Type B pancreatic cell (in vitro differentiated cells): Measurements from ENCODE around the gene PAK6. TPM values are rescaled to one million over a fixed set of nuclear protein-coding genes. Genes with fewer than 3 reads are reported as not detected.

Source experiments
- DNase-seq: peaks from one replicate; pipeline ENCODE4 v3.0.0; 2021; ENCODE audit warnings: mixed read lengths; ENCODE audit not compliant: unreplicated experiment; ENCODE audit errors: extremely low spot score
- H3K27ac Mint-ChIP-seq: 2 replicates; pipeline ENCODE4 v1.8.0; 2021; ENCODE audit warnings: mild to moderate bottlenecking, mixed read lengths
- H3K27me3 Mint-ChIP-seq: 2 replicates; pipeline ENCODE4 v1.8.0; 2021; ENCODE audit warnings: mixed read lengths
- H3K36me3 Mint-ChIP-seq: 2 replicates; pipeline ENCODE4 v1.8.0; 2021; ENCODE audit warnings: mixed read lengths
- H3K4me1 Mint-ChIP-seq: one replicate; pipeline ENCODE4 v1.8.0; 2021; ENCODE audit warnings: mixed read lengths; ENCODE audit not compliant: unreplicated experiment
- H3K4me3 Mint-ChIP-seq: 2 replicates; pipeline ENCODE4 v1.8.0; 2021; ENCODE audit warnings: mild to moderate bottlenecking, mixed read lengths
- H3K9me3 Mint-ChIP-seq: 2 replicates; pipeline ENCODE4 v1.8.0; 2021; ENCODE audit warnings: mixed read lengths
- CTCF ChIP-seq: fragments of 200-600 bp; sonication (generic); conservative IDR thresholded peaks from 2 replicates; pipeline ENCODE4 v1.5.0; 2021; ENCODE audit warnings: antibody characterized with exemption, mild to moderate bottlenecking
- total RNA-seq: library from RNA; stranded (reverse); gene quantifications from 2 replicates; pipeline ENCODE4 v1.2.1, GENCODE V29; 2021; ENCODE audit warnings: low replicate concordance

Gene PAK6
- total RNA-seq, 1 donor from 2014 or later = 7.8 TPM

- Mint-ChIP-seq H3K9me3 (no peaks in the 10 kb centered on the region), H3K4me3 (no peak within 1 kb of the TSS), H3K4me1 (peaks cover 13% of the 10 kb centered on the region), H3K36me3 (no peaks in the 10 kb centered on the region), H3K27me3 (peaks cover 40% of the 10 kb centered on the region), H3K27ac (no peak within 1 kb of the TSS)
- DNase-seq = no peak
- peak; percentile 32 for TF ChIP-seq CTCF
Measured at GRCh38 chr15:40307421-40308211, 68.8 kb downstream of the PAK6 start, which contains the start of gene PLCB2. Gene PLCB2 (minus strand): TSS chr15:40307935. CDS start chr15:40307672, 263 bp downstream.

GRCh38 chr15:40309344-40309862 lies 70.5 kb downstream of the PAK6 start:
- H3K27ac Mint-ChIP-seq = no peak overlapping the region
- no peak for DNase-seq
- no peak overlapping the region for H3K4me3 Mint-ChIP-seq
- H3K4me1 Mint-ChIP-seq = peaks cover 22% of the 10 kb centered on the region
- H3K36me3 Mint-ChIP-seq = no peaks in the 10 kb centered on the region
- TF ChIP-seq CTCF = no peak
- peaks cover 36% of the 10 kb centered on the region for H3K27me3 Mint-ChIP-seq
- no peaks in the 10 kb centered on the region for H3K9me3 Mint-ChIP-seq

- peak; percentile 88 for TF ChIP-seq CTCF
- H3K27me3 Mint-ChIP-seq = peaks cover 35% of the 10 kb centered on the region
- no peak for DNase-seq
- no peak overlapping the region for H3K4me3 Mint-ChIP-seq
- no peak overlapping the region for H3K27ac Mint-ChIP-seq
- no peaks in the 10 kb centered on the region for H3K36me3 Mint-ChIP-seq
- peaks cover 22% of the 10 kb centered on the region for H3K4me1 Mint-ChIP-seq
- no peaks in the 10 kb centered on the region for H3K9me3 Mint-ChIP-seq
Measured at GRCh38 chr15:40310001-40310959, 71.4 kb downstream of the PAK6 start.

- no peak for TF ChIP-seq CTCF
- H3K36me3 Mint-ChIP-seq = no peaks in the 10 kb centered on the region
- H3K27ac Mint-ChIP-seq = no peak overlapping the region
- peaks cover 42% of the 10 kb centered on the region for H3K27me3 Mint-ChIP-seq
- peaks cover 22% of the 10 kb centered on the region for H3K4me1 Mint-ChIP-seq
- no peak overlapping the region for H3K4me3 Mint-ChIP-seq
- no peak for DNase-seq
- H3K9me3 Mint-ChIP-seq = no peaks in the 10 kb centered on the region
Measured at GRCh38 chr15:40310993-40311392, 72.1 kb downstream of the PAK6 start.

- Mint-ChIP-seq H3K4me3 (no peak overlapping the region), H3K27me3 (peaks cover 54% of the 10 kb centered on the region), H3K4me1 (peaks cover 22% of the 10 kb centered on the region), H3K36me3 (no peaks in the 10 kb centered on the region), H3K9me3 (no peaks in the 10 kb centered on the region), H3K27ac (no peak overlapping the region)
- TF ChIP-seq CTCF = no peak
- no peak for DNase-seq
Measured at GRCh38 chr15:40312370-40313158, 73.7 kb downstream of the PAK6 start.
